Measurements from ENCODE around the gene NFIC.

The NFIC gene

DNA sequence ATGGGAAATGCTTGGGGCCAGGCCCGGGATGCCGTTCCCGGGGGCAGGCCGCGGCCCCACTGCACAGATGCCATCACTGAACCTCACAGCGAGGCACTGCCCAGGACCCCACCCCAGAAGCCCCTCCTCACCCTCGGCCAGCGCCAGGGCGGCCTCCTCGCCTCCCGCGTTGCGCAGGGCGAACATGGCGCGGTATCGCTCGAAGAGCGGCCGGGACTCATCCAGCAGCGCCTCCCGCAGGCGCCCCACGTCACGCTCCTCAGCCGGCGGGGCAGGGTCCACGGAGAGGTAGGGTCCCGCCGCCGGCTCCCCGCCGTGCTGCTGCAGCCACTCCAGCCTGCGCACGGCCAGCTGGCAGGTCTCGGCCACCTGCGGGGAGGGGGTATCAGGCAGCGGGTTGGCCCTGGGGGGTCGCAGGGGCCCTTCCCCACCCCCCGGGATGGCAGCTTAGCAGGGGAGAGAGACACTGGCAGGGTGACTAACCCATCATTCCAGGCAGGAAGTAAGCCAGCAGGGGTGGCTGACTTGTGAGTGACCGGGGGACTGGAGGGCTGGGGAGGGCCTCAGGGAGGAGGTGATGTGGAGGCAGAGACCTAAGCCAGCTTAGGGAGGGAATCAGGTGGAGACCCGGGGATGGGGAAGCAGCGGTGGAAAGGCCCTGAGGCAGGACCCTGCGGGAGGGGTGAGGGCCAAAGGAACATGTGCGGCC, 125.9 kb downstream of the NFIC start:
- TF ChIP-seq, protein P1, sequence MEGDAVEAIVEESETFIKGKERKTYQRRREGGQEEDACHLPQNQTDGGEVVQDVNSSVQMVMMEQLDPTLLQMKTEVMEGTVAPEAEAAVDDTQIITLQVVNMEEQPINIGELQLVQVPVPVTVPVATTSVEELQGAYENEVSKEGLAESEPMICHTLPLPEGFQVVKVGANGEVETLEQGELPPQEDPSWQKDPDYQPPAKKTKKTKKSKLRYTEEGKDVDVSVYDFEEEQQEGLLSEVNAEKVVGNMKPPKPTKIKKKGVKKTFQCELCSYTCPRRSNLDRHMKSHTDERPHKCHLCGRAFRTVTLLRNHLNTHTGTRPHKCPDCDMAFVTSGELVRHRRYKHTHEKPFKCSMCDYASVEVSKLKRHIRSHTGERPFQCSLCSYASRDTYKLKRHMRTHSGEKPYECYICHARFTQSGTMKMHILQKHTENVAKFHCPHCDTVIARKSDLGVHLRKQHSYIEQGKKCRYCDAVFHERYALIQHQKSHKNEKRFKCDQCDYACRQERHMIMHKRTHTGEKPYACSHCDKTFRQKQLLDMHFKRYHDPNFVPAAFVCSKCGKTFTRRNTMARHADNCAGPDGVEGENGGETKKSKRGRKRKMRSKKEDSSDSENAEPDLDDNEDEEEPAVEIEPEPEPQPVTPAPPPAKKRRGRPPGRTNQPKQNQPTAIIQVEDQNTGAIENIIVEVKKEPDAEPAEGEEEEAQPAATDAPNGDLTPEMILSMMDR (IDR thresholded peaks at IDR 0.05), result no peak

DNA sequence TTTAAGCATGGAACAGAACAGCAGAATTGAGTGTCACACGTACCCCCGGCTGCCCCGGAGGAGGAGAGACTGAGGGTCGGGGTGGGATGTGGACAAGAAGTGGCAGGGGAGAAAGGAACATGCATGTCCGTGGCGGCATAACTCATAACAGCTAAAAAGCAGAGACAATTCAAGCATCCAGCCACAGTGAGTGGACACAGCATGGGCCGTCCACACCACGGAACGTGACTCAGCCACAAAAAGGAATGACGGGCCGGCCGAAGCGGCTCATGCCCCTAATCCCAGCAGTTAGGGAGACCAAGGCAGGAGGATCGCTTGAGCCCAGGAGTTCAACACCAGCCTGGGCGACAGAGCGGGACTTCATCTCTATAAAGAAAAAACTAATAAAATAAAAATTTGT, 126.5 kb downstream of the NFIC start:
- TF ChIP-seq, protein P1 (IDR thresholded peaks at IDR 0.05), result no peak

DNA sequence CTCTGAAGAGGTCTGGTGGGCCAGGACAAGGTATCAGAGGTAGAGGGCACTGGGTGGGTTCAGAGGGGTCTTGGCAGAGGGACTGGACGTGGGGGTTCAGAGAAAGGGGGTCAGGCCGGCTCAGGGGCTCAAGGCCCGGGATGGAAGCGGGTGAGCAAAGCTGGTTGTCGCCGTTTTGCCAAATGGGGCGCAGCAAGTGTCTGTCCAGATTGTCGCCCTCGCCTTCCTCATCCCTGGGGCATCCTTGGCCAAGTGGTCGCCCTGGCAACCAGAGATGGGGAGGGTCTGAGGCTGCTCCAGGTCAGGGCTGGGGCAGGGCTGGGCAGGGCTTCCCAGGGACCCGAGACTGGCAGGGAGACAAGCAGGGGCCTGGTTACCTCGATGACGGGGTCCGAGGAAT, 127.3 kb downstream of the NFIC start:
- TF ChIP-seq, protein P1 (IDR thresholded peaks at IDR 0.05), result no peak

DNA sequence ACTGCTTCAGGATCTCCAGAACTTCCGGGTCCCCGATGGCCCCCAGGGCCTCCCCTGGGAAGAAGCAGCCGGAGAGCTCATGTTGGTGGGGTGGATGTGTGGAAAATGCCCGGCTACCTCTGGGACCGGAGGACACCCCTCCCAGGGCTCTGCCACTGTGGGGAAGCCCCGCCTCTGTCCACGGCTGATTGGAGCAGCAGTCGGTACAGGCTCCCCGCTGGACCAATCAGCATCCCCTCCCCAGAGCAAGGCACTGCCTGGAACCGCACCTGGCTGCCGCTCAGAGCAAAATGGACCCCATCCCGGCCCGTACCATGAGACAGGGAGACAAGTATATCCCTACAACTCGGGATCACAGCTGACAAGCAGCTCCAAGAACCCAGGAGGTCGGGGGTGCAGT, 127.7 kb downstream of the NFIC start:
- TF ChIP-seq, protein P1 (IDR thresholded peaks at IDR 0.05), result no peak

DNA sequence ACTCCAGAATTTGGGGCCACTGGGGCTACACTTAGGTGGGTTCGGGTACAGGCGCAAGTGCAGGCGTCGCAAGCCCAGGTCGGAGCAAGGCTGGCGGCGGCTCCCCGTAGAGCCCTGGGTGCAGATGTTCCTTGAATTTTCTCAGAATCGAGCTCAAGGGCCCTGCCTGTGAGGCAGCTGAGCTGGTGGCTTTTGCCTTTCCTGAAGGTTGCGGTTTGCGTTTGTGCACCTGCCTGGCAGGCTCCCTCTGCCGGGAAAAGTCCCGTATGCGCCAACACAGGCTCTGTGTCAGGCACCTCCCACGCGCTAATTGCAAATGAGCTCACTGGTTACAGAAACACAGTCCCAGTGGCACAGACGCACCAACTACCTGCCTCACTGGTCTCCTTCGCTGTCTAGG, 128.2 kb downstream of the NFIC start:
- TF ChIP-seq, protein P1 (IDR thresholded peaks at IDR 0.05), result no peak

DNA sequence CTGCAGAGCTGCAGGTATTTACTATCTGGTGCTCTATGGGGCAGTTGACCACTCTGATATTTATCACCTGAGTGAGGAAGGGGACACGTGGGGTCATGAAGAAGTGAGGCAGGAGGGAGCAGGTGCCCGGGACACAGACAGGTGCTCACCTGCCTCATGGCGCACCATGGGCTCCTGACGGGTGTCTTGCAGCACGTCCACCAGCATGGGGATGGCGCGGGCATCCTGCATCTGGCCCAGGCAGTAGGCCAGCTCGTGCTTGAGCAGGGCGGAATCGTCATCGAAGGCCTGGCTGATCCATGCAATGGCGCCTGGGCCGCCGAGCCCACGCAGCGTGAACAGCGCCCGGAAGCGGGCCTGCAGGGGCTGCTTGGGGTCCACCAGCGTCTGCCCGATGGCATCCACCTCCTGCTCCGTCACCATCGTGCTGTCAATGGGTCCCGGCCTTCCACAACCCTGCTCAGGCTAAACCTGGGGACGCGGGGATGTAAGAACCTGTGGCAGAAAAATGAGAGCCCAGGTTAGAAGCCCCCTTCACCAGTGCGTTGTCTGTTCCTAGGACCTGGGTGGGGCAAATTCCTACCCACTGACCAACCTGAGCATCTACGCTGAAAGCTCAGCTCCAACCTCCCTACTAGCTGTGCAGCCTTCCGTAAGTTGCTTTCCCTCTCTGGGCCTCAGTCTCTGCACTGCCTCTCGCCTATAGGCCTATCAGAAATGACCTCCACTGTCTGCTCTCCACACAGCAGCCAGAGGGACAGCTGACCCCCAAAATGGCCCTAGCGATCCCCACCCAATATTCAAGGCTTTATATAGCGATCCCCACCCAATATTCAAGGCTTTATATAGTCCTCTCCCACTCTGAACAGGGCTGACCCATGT, 130.2 kb downstream of the NFIC start:
- TF ChIP-seq, protein P1 (IDR thresholded peaks at IDR 0.05), result no peak

DNA sequence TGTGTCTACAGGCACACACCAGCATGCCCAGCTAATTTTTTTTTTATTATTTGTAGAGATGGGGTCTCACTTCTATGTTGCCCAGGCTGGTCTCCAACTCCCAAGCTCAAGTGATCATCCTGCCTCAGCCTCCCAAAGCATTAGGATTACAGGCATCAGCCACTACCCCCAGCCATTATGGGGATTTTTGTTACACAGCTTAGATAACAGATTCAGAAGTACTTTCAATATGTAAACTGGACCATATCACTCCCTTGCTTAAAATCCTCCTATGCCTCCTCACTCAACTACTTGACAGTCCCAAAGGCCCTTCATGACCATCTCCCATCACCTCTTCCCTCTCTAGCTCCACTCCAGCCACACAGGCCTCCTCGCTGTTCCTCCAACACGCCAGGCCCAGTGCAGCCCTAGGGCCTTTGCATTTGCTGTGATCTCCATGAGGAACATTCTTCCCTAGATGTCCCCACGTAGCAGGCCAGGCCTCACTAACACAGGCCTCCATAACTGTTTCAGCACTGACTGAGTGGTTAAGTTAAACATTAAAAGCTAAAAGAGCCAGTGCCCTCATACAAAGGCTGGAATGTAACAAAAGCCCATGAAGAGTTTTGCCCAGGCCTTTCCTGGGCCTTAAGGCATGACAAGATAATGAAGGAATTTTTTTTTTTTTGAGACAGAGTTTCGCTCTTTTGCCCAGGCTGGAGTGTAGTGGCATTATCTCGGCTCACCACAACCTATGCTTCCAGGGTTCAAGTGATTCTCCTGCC, 131.6 kb downstream of the NFIC start:
- TF ChIP-seq, protein P1 (IDR thresholded peaks at IDR 0.05), result no peak
